Measurements from ENCODE around the gene FOXP1.

The FOXP1 gene

DNA sequence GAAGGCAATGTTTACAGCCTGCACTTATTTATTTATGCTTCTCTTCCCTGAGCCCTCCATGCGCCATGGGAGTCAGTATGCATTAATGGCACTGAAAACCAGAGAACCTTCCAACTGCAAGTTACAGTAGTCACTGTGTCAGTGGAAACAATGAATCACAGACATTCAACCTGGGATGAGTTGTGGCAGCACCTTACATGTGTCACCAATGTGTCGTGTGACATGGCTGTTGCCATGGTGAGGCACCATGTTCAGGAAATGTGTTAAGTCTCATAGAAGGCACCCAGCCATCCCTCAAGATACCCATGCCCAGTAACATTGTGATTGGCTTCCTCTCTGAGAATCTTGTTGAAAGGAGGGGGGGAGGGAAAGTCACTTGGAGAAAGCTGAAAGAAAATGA is 105.0 kb downstream of the FOXP1 start:
- DNase-seq = no peak

DNA sequence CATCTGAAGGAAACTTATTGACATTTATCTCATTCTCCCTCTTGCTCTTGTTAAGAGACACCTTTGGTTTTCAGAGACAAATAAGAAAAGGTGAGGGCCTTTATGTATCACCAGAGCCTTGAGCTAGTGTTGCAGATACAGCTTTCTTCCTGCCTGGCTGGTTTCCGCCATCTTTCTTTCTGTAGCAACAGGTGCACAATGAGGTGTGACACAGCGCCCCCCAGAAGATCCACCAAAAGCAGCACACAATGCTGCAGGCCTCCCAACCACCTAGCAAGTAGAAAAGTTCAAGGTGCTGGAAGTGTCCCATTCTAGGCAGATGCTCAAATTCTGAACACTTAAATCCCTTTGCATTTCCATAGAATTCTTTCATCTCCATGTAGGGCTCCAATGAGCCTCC is 106.6 kb downstream of the FOXP1 start:
- DNase-seq = no peak

DNA sequence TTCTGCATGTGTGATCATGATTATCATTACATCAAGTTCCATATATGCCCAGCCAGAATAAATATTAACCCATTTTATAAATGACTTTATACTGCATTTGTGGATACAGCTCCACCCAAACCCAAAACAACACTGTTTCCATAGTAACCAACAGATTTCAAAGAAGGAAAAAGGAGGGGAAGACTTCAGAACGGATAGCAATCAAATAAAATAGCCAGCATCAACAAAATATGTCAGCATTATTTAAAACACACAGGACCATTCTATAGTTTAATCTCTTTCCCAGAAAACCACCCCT is 114.4 kb downstream of the FOXP1 start:
- no peak for DNase-seq

DNA sequence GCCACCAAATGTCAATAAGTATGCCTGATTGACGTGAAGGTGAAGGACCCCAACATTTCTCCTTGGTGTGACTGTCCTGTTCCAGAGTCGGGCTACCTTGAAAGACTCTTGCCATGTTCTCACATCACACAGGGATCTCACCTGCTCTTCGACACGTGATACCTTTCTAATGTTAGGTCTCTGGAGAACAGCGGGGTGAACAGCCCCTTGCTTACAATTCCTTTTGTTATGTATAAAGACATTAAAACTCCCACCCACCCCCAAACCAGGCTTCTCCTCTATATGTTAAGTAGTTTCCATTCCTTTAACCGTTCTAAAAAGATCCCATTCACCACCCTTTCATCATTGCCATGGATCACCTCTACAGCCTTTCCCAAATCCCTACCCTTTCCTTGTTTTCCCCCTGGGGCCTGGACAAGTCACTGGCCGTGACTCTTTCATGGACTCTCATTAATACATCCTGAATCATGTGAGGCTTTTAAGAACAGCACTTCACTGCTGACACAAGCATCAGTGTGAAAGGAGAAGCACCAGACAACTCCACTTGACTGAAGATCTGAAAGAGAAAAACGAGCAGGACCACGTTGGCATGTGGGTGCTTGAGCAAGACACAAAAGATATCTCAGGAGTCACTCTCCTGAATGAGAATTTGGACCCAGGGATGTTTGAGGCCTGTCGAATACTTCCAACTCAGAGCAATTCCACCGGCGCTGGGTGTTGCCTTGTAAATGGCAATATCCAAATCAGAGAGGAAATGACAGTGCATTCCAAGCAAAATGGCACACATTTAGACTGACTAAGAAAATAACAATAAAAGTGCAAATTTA is 115.0 kb downstream of the FOXP1 start:
- DNase-seq = no peak

DNA sequence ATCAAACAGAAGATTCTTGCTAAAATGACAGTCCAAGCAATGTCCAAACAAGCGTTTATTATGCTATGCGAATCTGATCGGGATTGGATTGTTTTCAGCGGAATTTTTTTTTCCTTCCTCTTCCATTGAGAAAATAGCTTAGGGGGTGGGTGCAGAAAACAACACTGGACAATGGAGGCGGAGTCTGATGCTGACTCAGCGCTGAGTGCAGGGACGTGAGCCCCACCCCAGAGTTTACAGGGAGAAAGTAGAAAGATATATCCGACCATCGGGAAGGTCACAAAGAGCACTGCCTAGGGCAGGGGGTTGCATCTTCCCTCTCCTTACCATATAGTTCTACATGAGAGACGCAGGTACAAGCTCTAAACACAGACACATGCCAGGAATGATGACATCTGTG is 117.0 kb downstream of the FOXP1 start:
- DNase-seq = no peak

DNA sequence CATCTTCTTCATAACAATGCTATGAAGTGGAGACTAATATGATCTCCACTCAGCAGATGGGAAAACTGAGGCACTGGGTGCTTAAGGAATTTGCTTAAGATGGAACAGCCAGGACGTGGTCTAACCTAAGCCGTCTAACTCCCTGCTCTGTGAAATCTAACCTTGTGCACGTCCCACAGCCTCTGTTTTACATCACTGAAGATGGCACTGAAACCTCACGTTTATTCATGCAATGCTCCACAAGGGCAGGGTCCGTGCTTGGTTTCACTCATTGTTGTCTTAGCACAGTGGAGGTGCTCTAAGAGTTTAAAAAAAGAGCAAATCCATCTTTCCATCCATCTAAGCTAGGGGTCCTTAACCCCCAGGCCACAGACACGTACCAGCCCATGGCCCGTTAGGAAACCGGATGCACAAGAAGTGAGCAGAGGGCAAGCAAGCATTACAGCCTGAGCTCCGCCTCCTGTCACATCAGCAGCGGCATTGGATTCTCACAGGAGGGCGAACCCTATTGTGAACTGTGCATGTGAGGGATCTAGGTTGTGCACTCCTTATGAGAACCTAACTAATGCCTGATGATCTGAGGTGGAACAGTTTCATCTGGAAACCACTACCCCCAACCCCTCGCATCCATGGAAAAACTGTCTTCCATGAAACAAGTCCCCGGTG is 118.0 kb downstream of the FOXP1 start:
- no peak for DNase-seq

DNA sequence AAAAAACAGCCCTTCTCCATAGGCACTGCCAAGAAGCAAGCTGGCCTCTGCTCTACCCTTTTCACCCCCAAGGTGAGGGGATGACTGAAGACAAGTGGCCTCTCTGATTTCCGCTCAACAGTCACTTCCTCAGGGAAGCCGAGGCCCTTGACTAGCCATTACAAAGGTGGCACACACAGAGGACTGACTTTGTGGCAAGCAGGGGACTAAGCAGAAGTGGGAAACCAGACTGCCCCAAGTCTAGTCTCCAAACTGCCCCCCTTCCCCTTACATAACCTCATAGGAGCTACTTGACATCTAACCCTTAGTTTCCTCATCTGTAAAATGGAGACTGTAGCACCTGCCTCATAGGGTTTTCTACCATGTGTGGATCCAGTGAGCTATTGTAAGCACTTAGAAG is 118.9 kb downstream of the FOXP1 start:
- DNase-seq = no peak

DNA sequence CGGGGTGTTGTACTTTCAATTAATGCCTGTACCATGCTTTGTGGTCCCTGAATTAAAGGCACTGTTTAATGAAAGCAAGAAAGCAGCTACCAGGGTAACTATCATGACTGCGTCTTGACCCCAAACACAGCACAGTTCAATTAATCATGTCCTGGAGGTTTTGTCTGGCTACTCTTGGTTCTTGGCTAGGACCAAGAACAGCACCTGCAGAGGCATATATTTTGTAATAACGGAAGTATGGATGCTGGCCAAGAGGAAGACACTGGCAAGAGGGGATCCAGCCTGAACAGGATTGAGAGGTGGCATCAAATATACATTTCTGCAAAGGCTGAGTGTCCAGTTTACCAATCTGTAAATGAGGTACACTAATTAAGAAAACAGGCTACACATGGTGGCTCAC is 119.9 kb downstream of the FOXP1 start:
- DNase-seq = no peak

DNA sequence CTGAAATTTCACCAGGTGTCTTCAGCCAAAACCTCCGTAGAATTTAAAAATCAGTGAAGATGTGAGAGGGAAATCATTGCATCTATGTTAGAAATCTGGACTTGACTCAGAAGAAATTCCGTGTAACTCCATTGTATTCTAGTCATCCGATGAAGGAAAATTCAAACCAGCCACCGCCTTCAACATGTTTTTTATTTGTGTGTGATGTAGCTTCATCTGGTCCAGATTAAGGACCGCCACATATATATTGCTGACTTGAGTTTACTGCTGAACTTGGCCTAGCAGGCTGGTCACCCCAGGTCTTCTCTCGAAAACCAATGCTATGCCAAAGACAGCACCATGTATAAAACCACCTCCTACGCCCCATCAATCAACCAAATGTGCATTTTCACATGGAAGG is 120.9 kb downstream of the FOXP1 start:
- no peak for DNase-seq

DNA sequence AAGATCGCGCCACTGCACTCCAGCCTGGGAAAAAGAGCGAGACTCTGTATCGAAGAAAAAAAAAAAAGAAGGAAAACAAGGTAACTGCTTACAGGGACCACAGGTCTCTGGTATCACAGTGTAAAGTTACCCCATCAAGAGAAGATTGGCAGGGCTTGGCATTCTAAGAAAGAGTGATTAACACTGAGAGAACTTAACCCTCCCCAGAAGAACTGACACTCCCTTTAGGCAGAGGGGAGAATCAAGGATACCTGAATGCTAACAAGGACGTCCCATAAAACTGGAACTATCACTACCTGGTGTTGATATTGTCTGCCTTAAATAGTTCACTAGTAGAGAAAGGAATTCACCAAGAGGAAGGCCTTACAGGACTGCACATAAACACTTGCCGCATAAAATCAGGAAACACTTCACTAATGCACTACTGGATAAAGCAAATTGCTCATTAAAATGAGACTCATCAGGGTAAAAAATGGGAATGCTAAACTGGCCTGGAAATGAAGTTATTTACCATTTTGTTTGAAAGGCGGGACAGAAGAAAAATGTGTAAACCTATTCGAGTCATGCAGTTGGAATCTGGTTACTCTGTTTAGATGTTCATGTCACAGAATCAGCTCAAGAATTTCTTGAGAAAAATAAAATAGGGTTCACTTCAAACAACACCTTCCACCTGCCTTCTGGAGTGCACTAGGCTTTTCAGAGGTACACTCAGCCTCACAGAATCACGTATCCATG is 121.6 kb downstream of the FOXP1 start:
- no peak for DNase-seq

DNA sequence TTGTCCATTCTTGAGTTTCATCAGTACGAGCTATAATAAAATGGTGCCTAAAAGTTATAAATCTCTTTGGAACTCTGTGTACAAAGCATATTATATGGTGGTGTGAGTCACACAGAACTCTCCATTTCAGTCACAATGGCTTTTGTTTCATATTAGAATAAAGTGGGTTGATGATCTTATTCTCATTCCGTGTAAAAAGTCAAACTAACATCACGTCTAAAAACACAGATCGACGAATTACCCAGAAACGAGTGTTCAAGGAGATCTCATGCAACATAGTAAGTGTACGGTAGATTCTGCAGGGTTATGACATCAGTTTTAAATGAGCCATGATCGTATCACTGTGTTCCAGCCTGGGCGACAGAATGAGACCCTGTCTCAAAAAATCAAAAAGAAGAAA is 122.4 kb downstream of the FOXP1 start:
- no peak for DNase-seq

DNA sequence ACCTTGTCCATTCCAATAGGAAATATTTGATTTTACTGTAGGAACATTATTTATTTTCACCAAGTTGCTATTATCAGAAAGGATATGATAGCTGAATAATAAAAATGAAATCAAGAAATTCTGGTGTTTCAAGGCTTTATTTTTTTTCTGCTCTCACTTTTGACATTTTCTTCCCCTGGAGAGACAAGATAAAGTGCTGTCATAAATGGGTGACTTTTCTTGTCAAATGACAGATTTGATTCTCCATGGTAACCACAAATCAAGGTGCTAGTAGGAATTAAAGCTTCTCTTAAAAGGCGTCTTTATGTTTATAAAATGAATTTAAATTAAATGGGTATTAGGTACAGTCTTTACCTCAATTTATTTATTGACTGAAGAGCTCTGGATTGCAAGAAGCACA is 124.6 kb downstream of the FOXP1 start:
- DNase-seq = no peak

DNA sequence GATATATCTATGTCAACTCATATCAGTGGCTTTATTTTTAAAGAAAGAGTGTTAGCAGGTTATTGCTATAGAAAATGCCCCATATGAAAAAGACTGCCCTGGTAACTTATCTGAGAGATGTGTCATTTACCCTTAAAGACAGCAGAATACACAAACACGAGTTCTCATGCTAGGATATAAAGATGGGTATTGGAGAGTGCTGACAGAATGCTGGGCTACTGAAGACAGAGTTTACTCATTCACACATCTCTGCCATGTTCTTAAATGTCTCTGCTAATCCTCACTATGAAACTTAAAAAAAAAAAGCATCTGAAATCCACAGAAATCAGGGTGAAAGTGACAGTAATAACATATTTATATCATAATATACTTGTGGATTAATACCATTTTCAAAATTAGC is 126.7 kb downstream of the FOXP1 start:
- no peak for DNase-seq

DNA sequence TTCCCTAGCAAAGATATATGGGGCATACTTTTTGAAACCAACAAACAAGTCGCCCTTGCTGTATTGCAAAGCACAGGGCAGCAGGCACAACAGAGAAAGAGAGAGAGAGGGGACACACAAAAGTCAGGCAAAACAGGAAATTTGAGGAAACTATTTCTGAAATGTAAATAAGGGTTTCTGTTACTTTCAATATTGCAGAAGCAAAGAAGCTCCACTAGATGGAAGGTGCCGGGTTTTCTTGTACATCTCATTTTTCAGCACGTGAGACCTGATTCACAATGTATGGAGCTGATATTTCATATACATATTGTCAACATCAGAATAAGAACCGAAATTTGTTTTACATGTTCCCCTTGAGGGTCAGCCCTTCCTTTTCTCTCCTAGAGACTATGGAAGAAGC is 127.4 kb downstream of the FOXP1 start:
- DNase-seq = no peak

DNA sequence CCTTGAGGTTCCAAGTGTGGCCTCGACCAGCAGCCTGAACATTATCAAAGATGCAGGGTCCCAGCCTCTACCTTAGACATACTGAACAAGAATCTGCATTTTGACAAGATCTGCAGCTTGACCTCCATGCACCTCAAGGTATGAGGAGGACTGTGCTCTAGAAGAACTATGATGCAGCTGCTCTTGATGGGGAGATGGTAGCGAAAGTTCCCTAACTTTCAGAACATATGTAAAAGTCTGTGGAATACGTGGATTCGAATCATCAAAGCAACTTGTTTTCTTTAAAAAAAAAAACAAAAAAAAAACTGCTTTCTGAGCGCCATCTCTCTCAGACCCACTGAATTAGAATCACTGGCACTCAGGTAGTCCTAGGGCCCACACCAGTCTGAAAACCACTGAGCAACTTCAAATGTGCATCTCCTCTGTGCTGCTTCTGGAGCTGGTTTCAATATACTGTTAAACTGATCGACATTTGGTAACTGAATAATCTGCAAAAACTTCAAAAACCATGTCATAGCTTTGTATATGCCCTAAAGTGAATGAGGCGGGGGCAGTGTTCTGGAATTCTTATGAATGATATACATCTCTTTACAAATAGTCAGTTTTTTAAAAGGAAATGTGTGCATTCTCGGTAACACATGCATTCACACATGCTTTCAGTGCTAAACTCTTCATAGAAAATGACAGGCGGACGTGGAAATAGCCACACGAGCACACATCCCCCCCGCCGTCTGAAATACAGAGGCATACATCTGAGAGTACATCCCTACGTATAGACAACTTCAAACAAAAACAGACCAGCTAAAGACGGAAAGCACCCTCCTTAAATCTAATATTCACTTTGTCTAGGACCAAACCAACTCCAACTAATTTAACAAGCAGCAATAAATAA is 128.8 kb downstream of the FOXP1 start:
- DNase-seq = no peak

DNA sequence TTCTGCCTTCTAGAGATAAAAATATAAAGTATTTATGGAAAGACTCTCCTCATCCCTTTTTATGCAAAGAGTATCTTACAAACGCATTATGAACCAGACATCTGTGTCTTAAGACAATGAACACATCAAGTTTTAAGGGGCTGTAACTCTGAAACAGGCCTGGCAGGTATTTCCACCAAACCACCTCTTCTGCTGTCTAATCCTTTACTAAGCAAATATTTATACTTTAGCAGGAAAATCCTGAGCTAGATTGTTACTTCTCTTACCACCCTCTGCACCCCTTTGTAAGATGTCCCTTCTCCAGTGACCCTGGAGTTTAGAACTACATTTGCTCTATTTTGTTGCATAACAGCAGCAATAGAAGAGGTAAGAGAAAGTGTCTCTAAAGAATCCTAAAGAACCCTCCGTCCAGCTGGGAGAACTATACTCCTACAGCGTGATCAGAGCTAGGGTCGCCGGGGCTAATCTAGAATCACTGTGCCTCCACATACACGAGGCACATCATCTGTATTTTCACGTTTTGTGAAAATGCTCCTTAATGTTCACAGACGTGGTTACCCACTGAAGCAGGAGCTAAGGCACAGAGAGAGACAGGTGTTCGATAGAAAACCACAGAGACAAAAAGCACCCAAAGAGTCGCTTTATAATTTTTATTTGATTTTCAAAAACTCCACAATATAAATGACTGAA is 129.6 kb downstream of the FOXP1 start:
- DNase-seq = no peak

DNA sequence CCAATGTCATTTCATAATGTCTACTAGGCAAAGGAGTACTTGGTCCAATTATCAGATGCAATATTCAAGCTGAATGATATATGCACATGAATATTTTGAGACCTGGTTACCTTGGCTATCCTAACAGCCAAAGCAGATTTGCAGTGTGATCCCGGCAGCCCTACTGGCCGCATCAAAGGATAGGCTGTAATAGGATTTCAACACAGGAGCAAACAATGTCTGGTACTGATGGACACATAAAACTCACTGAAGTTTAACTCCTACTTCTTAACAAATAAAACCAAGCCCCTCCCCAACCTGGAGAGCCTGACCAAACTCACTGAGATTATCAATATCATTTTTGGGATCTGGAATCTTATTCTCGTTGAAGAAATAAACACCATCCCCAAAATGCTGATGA is 130.2 kb downstream of the FOXP1 start:
- no peak for DNase-seq

DNA sequence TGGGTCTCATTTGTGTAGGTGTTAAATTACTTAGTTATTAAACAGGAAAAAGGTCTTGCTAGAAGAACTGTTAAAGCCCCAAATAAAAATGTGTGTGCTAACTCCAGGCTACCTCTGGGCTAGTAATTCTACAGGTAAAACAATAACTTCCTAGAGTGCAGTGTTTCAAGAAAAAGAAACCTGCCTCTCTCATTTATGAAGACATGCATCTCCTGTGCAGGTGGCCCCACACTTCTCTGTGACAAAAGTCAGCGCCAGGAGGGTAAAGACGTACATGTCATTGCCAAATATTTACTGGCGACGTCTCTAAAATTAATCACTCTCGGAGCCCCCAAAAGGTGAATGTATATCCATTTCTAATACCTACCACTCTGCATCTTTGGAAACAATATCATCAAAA is 131.7 kb downstream of the FOXP1 start:
- DNase-seq = no peak

DNA sequence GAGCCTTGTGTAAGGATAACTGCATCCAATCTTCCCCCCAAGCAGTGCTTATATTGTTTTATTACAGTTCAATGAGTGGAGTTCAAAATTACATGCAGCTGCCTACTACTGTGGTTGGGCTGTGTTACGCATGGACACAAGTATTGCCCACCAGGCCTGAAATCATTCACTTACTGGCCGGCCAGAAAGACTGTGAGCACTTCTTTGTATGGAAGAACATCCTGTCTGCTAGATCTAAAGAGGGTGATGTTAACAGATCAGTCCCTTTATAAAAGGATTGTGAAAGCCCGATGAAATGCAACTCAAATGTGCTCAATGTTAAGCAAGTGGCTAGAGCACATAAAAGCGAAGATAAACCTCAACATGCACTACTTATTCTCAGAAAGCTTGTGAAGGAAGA is 132.5 kb downstream of the FOXP1 start:
- DNase-seq = no peak

DNA sequence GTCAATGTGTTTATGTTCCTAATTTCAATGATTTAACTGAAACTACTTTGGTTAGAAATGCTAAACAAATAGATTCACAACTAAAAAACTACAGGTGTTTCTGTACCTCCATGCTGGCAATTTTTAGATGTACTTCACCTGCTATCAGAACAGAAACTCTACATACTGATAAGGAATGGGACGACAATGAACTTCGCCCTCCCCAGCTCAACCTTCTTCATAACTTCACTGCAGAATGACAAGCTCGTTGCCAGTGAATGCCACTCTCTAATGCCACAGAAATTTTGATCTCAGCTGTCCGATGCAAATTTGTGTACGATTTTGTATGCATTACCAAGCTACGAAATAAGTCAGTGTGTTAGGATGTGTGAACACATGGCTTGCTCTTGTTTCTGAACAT is 133.4 kb downstream of the FOXP1 start:
- no peak for DNase-seq

DNA sequence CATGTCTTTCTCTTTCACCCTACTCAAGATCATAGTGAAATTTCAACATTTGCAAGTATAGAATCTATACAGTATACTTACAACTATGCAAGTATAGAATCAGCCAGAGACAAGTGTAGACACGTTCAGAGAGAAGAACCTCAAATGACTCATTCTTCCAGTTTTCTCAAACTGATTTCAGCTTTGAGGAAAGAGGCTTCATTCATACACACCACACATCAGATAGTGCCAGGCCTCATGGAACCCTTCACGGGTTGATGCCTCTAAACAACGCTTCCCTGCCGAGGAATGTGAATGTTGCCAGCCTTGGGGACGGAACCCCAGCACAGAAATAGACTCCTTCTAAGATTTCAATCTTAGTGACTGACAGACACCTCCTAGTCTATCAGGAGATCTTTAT is 135.7 kb downstream of the FOXP1 start:
- no peak for DNase-seq

DNA sequence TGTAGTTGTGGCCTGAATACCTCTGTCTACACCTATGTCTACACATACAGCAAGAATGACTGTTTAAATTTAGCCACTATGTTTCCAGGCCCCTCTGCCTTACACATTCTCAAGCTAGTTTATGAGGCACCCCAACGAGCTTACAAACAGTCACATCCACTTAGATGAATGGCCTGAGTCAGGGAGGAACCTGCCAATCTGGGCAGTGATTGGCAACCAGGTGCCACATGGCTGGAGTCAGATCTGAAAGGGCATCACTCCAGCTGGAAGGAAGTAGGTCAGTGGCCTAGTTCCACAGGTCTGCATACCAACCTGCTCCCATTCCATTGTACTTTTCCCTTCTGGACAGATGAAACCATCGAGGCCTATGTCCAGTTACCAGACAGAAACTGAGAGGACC is 136.3 kb downstream of the FOXP1 start:
- no peak for DNase-seq

DNA sequence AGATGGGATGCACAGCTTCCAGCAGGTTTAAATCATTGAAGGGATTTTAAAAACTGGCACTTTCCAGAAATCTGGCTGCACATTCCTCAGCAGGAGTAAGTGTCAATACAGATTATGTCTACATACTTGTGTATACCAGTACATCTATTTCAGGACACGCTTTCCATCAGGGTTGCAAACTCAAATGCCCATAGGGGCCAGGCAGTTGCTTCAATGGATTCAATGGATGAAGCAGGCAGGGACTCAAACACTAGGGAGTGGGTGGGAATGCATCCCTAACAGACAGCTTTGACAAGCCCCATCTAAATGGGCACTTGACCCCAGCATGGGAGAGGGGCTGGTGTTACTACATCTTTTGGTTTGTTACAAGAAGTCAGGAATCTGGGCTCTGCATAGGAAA is 136.8 kb downstream of the FOXP1 start:
- DNase-seq = no peak

All from NCI-H1105 treated with DMSO at 0.1 percent for 48 hours (cell line).